ENCODE results near the gene CNGA2. TPM values are rescaled to one million over a fixed set of nuclear protein-coding genes. Genes with fewer than 3 reads are reported as not detected.

CNGA2 gene
- total RNA-seq, 1 donor from 2014 or later, result not detected

DNA sequence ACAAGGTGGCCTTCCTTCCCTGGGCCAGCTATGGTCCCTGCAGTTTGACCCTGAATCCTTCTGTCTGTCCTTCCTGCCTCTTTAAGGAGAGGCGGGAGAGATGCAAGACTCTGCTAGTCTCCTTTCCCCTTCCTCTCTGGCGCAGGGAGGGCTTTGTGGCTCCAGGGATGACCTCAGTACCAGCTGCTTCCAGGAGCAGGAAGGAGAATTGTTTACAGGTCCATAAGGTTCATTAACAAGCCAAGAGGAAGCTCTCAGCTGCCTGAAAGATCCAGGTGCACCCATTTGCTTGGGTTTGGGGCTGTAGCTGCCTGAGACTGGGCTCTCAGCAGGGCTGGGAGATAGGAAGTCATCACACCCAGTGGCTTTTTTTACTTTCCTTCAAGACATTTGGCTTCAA lies 22.8 kb upstream of the CNGA2 start:
- DNase-seq (ENCODE audit: low read depth in 2 of 2), result peak in 1 of 2 donors; percentile 13

DNA sequence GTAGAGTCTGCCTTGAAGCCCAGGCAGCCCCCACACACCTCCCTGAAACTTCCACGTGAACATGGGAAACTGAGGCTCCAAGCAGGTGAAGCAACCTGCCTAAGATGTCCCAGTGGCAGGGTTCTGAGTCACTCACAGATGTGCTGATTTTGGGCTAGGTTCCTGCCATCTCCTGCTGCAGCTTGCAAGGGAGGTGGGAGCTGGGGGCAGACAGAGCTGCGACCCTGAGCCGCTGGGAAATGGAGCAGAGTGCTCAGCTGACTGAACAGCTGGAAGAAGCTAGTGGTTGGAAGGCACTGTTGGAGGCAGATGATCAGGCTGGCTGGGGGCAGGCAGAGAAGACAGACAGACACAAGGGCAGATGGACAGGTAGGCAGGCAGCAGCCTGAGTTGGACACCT lies 22.3 kb upstream of the CNGA2 start:
- no peak for DNase-seq (ENCODE audit: low read depth in 2 of 2)

DNA sequence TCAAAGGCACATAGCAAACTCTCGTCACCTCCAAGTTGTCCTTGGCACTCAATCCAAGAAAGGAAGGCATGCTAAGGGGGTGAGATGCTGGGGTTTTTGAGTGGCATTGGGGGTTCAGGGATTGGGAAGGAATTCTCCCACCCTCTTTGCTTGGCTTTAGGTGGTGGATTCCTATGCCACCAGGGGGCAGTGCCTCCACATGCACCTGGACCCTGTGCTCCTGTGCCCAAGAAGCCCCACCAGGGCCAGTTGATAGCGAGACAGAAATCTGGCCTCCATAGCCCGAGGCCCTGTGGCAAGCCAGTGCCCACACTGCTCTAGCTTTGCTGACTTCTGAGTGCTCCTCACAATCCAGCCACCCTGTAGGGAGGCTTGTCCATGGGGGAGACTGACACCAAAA lies 20.7 kb upstream of the CNGA2 start:
- peak; percentile 19 to 51 for DNase-seq (ENCODE audit: low read depth in 2 of 2)

DNA sequence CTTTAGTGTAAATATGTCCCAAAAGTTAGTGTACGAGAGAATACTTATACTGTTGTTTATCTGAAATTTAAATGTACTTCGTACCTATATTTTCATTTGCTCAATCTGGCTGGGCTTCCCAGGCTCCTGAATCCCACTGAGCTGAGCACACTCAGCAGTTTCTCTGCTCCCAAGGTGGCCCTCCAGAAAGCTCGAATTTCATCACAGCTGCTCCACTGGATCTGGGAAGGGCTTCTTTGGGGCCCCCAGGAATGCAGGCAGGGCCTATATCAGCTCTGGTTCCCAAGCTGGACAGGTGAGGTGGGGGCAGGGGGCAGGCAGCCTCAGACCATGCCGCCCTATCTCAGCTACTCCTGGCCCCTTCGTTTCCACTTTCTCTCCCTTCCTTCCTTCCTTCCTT lies 20.2 kb upstream of the CNGA2 start:
- no peak for DNase-seq (ENCODE audit: low read depth in 2 of 2)

DNA sequence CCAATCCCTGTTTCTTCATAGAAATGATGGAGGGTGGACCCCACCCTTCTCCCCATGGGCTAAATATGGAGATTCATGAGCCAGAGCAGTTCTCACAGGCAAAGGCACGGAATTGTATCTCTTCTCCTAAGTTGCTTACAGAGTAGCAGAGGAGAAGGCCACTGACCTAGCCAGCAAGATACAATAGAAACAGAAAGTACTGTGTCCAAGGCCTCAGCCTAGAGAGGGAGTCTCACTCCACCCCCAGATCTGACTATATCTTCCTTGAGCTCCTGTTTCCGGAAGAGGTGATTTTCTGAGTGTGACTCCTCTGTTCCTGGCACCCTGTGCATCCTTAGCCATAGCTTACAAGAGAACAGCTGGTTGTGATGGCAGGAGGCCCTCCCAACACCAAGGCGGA lies 18.8 kb upstream of the CNGA2 start, which contains the start of gene FATE1:
TSS of gene FATE1 (plus strand) at position 284 of the 400 bp plus-strand sequence. CDS start at position 369, 85 bp downstream.
- DNase-seq (ENCODE audit: low read depth in 2 of 2), result no peak

DNA sequence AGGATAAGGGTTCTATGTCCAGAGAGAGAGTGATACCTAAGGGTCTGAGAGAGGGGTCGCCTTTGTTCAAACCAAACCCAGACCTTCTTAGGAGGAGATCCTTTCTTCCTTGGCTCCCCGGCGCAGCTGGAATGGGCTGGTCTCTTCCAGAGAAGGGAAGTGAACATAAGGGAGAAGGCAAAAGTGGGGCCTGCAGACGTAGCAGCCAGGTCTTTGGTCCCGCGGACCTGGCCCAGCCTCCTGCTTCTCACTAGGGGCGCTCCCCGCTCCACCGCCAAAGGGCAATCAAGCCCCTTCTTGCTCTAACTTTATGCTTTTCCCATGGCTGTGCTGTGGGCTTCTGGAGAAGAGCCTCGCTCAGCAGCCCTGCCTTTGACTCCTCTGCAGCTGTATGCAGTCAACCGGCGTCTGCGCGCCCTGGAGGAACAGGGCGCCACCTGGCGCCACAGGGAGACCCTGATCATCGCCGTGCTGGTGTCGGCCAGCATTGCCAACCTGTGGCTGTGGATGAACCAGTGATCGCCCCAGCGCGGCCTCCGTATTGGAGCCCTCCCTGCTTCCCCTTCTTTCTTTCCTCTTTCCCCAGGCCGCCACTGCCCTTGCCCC lies 12.2 kb upstream of the CNGA2 start:
- DNase-seq (ENCODE audit: low read depth in 2 of 2), result peak; percentile 21 to 43

DNA sequence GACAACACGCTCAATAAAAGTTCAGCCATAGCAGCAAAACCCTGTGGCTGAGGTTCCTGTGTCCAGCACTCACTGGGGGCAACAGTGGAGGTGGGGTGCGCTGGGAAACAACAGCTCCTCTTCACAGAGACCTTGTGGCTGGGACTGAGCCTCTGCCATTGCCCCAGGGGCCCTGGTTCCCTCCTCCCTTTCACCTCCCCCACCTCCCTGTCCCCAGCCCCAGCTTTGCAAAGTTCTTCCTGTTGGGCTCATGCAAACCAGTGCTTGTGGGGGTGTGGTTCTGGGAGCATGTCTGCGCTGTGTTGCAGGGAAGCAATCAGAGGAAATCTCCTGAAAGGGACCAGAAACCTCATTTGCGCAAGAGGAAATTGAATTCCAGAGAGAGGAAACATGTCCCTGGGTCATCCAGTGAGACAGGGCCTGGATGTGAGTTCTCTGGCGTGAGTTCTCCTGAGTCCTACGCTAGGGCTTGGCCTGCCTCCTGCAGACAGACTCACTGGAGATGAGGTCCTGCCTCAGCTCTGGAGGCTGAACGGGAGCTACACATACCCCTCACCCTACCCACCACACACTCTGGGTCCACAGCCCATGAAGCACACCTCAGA lies 11.3 kb upstream of the CNGA2 start:
- DNase-seq (ENCODE audit: low read depth in 2 of 2), result peak in 1 of 2 donors; percentile 5

DNA sequence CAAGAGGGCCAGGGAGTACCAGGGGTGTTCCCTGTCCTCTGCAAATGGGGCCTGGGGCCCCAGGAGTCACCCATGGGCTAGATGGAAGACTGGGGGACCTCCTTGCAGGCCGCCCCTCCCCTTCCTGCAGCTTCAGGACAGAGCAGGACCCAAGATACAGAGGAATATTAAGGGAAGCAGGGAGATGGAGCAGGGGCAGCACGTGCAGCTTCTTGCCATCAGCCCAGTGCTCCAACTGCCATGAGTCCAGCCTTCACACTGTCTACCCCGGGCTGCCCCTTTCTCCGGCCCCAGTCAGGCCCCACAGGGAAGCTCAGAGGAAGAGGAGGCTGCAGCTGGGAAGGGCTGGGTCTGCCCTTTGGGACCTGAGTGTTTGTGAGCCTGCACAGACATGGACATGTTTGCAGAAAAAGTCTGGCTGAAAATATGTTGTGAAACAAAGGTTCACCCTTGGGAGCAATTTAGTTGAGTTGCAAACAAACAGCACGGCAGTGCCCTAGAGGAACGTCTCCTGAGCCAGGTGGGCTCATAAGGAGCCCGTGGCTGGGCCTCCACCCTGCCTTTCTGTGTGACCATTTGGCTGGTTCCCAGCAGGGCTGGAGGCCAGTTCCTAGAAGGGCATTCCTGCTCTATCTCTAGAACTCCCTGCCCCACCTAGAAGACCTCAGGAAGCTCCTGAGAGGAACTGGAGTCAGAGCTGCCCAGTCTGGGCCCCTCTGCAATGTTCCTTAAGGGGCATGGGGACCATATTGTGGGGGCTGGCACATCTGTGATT lies 9.8 kb upstream of the CNGA2 start:
- no peak for DNase-seq (ENCODE audit: low read depth in 2 of 2)

DNA sequence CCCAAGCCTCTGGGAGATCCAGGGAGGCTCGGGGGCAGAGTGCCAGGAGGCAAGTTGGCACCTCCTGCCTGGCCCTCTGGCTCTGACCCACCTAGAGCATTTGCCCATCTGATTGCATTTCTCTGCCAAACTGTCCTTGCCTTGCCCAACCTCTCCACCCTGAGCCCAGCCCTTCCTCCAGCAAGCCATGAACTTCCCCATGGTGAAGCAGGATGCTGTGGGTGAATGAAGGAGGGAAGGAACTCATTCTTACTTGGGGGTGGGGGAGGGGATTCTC lies 9.3 kb upstream of the CNGA2 start:
- DNase-seq (ENCODE audit: low read depth in 2 of 2), result no peak

DNA sequence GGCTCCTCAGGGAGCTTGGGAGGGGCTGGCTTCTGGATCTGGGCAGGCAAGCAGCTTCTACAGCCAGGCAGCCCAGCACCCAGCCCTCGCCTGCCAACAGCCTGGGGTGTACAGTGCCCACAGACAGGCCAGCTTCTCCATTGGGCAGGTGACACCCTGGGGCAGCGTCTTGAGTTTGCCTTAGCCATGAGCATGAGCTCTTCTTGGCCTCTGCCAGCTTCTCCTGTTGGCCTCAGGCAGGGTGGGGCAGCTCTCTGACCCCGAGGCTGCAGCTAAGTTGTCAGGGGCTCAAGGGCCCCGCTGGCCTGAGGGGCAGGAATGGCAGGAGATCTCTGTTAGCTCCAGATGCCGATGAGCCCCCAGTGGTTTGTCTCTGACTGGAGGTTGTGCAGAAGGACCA lies 7.8 kb upstream of the CNGA2 start:
- DNase-seq (ENCODE audit: low read depth in 2 of 2), result no peak

DNA sequence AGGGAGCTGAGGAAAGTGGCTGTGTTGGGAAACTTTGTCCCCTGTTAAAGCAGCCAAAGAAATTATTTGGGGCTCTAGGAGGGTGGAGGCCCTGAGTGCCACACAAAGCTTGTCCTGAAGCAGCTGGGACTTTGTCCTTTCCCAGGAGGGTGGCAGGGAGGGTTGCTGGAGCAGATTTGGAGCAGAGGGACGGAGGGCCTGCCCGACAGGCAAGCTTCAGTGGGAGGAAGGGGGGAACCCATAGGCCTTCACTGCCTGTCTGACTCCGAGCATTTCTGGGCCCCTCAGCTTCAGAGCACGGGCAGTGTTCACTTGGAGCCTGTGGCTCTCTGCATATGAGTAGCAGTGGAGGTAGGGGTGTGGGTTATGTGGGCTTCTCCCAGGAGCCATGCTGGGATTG lies 7.2 kb upstream of the CNGA2 start:
- DNase-seq (ENCODE audit: low read depth in 2 of 2), result no peak

DNA sequence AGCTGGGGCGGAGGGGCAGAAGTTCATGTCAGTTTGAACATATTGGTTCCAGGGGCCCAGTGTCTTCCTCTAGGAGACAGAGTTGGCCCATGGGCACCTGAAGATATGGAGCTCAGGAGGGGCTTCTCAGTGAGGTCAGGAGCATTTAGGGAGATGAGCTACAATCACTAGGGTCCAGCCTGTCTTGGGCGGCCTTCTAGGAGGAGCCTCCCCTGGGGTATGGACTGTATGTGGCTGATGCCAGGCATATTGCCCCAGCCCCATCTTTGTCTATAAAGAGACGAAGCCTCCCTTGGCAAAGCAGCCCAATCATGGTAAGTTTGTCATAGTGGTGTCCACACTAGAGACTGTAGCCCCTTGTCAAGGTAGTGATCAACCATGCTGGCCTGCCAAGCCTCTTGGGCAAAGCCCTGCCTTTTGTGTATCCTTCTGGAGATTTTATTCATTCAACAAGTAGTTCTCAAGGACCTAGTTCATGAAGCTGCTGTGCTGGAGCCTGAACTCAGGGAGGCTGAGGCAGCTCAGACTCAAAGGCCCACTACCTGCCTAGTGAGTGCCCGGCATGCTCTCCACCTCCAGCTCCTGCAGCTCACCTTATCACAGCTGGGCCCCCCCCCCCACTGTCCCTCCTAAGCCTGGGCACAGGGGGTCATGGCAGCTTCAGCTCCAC lies 5.4 kb upstream of the CNGA2 start:
- no peak for DNase-seq (ENCODE audit: low read depth in 2 of 2)

DNA sequence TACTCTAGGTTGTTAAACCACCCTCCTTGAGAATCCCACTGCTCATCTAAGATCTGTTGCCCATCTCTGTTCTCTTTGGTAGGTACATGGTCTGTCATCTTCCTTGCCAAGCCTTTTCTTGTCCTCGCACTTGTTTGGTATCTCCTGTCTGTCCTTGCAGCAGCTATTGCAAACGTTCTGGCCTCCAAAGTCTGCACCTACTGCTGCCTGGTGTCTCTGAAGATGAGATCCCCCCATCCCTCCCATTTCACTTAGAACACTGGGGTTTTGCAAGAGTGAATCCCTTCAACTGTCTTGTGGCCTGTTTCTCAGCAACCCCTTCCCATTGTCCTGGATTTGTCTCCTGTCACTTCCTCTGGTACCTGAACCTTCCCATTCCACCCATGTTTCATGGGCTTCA lies 673 bp downstream of the CNGA2 start:
- no peak for DNase-seq (ENCODE audit: low read depth in 2 of 2)

DNA sequence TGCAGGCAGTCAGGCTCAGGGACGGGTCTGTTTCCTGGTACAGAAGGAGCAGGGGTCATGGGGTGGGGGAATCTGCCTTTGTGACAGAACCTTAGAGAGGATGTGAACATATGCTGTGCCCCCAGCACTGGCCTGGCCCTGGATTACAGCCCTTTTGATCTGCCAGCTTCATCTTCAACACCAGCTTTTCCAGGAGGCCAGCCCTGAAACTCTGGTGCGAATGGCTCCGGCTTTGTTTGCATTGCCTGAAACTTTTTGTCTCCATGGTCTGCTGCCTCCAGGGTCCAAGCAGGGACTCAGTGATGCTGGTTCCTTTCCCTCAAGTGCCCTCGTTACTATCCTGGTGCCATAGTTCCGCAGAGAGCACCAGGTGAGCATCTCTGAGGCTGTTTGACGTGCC lies 2.1 kb downstream of the CNGA2 start:
- no peak for DNase-seq (ENCODE audit: low read depth in 2 of 2)

DNA sequence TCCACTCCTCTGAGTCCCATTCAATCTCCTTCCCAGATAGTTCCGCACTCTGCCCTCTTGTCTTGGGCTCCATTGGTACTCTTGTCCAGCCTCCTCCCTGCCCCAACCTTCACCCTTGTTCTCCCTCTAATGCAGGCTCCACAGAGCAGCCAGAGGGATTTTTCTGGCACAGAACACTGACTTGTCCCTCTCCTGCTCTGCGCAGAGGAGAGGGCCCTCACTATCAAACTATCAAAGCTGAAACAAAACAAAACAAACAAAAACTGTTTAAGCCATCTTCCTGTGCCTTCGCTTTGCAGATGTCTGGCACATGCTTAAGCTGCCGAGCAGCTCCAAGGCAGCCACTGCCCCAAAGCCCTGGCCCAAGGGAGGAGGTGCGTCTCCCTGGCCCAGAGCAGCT lies 2.9 kb downstream of the CNGA2 start:
- DNase-seq (ENCODE audit: low read depth in 2 of 2), result no peak

DNA sequence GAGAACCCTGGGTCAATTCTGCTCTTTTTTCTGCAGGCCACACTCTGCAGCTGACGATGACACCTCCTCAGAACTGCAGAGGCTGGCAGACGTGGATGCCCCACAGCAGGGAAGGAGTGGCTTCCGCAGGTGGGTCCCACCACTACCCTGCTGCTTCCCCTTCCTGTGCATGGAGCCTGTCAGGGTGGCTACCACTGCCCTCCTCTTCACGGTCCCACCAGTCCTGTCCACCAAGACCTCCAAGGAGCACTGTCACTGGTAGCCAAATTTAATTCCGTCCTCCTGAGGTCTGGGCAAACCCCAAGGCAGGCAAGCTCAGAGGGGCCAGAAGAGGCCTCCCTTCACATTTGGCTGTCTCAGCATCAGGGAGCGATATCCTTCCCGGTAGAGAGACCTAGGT lies 4.2 kb downstream of the CNGA2 start:
- no peak for DNase-seq (ENCODE audit: low read depth in 2 of 2)

DNA sequence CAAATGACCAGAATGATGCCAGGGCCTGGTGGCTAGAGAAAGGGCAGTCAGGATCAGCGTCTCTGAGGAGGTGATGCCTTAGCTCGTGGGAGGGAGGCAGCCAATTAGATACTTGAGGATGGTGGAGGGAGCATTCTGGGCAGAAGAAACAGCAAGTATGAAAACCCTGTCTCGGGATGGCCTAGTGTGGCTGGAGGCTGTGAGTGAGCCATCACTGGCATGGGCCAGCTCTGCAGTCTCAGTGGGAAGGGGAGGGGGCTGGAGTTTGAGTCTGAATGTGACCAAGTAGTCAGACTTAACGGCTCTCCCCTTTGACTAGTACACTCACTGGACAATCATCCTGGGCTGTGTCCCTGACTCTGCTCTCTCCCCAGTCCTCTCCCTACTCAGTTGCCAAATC lies 7.1 kb downstream of the CNGA2 start:
- no peak for DNase-seq (ENCODE audit: low read depth in 2 of 2)

DNA sequence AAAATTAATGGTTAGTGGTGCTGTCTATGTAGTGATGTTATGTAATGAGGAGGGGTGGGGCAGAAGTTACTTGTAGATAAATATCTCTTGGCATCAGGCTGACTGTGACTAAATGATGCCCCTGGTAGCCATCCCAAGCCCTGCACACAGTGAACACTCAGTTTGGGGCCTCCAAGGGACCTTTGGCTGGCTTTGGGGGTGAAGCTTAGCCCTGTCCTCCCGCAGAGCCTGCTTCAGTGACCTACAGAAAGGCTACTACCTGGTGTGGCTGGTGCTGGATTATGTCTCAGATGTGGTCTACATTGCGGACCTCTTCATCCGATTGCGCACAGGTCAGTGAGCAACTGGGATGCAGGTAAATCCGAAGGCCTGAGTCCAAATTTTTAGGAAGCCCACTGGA lies 7.8 kb downstream of the CNGA2 start:
- no peak for DNase-seq (ENCODE audit: low read depth in 2 of 2)

DNA sequence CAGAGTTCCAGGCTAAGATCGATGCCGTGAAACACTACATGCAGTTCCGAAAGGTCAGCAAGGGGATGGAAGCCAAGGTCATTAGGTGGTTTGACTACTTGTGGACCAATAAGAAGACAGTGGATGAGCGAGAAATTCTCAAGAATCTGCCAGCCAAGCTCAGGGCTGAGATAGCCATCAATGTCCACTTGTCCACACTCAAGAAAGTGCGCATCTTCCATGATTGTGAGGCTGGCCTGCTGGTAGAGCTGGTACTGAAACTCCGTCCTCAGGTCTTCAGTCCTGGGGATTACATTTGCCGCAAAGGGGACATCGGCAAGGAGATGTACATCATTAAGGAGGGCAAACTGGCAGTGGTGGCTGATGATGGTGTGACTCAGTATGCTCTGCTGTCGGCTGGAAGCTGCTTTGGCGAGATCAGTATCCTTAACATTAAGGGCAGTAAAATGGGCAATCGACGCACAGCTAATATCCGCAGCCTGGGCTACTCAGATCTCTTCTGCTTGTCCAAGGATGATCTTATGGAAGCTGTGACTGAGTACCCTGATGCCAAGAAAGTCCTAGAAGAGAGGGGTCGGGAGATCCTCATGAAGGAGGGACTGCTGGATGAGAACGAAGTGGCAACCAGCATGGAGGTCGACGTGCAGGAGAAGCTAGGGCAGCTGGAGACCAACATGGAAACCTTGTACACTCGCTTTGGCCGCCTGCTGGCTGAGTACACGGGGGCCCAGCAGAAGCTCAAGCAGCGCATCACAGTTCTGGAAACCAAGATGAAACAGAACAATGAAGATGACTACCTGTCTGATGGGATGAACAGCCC lies 9.3 kb downstream of the CNGA2 start:
- DNase-seq (ENCODE audit: low read depth in 2 of 2), result no peak

DNA sequence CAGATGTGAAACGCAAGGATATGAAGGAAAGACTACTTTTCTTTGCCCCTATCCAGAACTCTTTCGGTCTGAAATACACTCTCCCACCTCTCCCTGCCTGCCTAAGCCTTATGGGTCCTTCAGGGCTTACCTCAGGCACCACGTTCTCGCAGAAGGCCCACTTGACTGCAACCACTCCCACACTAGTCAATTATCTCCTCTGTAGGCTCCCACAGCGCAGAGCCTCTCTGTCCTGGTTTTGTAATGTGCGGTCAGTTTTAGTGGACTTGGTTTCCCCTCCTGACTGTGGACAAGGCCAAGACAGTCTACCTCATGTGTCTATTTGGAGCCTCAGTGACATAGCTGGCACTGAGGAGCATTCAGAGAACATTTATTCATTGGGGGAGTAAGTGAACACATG lies 11.1 kb downstream of the CNGA2 start:
- no peak for DNase-seq (ENCODE audit: low read depth in 2 of 2)

DNA sequence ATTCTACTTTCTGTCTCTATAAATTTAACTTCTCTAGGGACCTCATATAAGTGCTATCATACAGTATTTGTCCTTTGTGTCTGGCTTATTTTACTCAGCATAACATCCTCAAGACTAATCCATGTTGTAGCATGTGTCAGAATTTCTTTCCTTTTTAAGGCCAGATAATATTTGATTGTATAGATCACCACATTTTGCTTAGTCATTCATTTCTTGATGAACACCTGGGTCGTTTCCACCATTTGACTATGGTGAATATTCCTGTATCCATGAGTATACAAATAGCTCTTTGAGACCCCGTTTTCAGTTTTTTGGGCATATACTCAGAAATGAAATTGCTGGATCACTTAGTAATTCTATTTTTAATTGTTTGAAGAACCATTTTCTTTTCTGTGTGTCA lies 12.0 kb downstream of the CNGA2 start:
- DNase-seq (ENCODE audit: low read depth in 2 of 2), result no peak

DNA sequence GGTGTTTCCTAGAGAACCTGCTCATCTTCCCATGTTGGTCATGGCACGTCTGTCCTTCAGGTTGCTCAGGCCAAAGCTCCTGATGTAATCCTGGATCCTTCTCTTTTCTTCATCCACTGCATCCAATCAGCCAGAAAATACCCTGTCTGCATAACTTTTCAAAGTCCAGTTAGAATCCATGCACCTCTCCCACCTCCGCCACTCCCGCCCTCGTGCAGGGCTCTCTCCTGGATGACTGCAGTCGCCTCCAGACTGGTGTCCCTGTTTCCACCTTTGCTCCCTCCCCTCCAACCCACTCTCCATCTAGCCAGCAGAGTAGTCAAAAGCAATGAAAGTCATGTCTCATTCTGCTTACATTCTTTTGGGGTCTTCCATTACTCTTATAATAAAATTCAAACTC lies 16.0 kb downstream of the CNGA2 start:
- no peak for DNase-seq (ENCODE audit: low read depth in 2 of 2)
